H1 (cell line): Measurements from ENCODE around the gene HES5. TPM values are rescaled to one million over a fixed set of nuclear protein-coding genes. Genes with fewer than 3 reads are reported as not detected.

ENCODE experiments used
- KDM5A ChIP-seq: fragments of 200-600 bp; IDR thresholded peaks from 2 replicates; pipeline ENCODE4 v1.7.1; 2012; ENCODE audit warnings: mild to moderate bottlenecking, low read length, inconsistent platforms, mixed read lengths
- RNF2 ChIP-seq: fragments of 200-900, 300-1000 bp; sonication (generic); IDR thresholded peaks from 2 replicates; pipeline ENCODE4 v1.7.1; 2016; ENCODE audit warnings: borderline replicate concordance, low read depth, mild to moderate bottlenecking, antibody characterized with exemption, low read length; ENCODE audit not compliant: poor library complexity, severe bottlenecking; ENCODE audit errors: missing control alignments
- SP2 ChIP-seq: IDR thresholded peaks from 2 replicates; pipeline ENCODE4 v1.6.1; 2012; ENCODE audit warnings: mild to moderate bottlenecking, low read length, inconsistent platforms
- polyA plus RNA-seq, 7 experiments: library from polyadenylated mRNA; depleted of rRNA in 3 of 7; stranded (reverse) in 5 of 7; unstranded in 2 of 7; fragments of >200 nt in 5 of 7; fragments of 200-250 nt in 2 of 7; gene quantifications; 1 replicate in 5 of 7; 2 replicates in 1 of 7; 4 replicates in 1 of 7; pipeline versions ENCODE4 v1.2.1 to v1.2.3, GENCODE V29; 2011 to 2013; ENCODE audit warnings: missing spikeins in 2 of 7, mixed read lengths in 2 of 7
- total RNA-seq: library from RNA; stranded (reverse); fragmentation: NEBNext Ultra II Directional; extraction: Animal tissue kit (Norgen Biotek cat#: 25700); gene quantifications from 2 replicates; pipeline ENCODE4 v1.2.1, GENCODE V29; 2021

Gene HES5
- total and polyA plus RNA-seq, 2 of the 8 experiments (the other 6 are each of a cell fraction or from before 2014, with no cell fraction given), result 0.22 TPM; not detected in 1

DNA sequence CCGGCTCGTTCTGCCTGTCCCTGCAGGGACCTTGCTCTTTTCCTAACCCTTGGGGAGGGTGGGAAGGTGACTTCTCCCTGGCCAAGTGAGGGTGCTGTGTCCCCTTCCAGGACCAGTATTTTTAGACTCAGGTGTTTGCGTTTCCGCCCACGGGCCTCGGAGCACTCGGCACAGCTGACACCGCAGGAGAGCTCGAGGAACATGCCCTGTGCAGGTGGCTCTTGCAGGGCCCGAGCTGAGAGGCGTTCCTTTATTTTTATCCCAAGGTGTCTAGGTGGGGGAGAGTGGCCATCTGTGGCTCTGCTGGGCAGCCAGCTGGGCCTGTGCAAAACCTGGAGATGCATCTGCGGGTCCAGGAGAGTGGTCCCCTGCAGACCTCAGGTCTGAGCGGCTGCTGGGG is 38.0 kb downstream of the HES5 start (continued):
- TF ChIP-seq RNF2, result no peak
- TF ChIP-seq SP2, result no peak
- TF ChIP-seq KDM5A, result no peak
